Measurements from ENCODE around the gene COMMD2.

The COMMD2 gene

DNA sequence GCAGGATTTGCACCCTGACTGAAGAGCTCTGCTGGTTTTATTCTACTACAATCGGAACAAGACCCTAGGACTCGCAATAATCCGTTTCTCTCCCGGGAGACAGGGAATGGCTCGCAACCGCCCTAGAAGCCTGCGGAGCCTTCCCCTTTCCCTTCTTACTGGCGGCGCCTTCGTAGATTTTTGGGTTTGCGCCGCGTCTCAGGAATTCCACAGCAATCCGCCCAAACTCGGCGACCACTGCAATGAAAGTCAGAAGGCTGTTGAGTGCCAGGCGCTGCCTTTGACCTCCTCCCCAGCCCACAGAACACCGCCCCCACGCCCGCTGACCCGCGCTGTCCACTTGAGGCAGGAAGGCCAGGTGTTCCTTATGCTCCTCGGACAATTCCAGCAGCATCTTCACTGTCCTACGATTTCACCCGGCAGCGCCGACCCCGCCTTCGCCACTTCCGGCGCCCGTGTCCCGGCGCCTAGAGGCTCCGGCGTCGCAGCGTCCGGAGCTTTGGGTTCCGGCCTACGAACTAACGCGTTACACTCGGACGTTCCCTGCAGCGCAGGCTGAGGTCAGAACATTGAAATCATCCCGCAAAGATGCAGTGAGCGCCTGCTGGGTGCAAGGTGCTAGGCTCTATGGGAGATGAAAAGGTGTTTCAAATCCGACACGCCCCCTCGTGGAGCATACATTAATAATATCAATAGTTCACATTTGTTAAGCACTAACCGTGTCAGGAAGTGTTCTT, at the start of gene COMMD2:
COMMD2 (minus strand) TSS at position 439 of the 737 bp plus-strand sequence; CDS start at position 394, 45 bp downstream.
- peak; percentile 40 to 50 for DNase-seq (ENCODE audit: low read depth in 2 of 2)

DNA sequence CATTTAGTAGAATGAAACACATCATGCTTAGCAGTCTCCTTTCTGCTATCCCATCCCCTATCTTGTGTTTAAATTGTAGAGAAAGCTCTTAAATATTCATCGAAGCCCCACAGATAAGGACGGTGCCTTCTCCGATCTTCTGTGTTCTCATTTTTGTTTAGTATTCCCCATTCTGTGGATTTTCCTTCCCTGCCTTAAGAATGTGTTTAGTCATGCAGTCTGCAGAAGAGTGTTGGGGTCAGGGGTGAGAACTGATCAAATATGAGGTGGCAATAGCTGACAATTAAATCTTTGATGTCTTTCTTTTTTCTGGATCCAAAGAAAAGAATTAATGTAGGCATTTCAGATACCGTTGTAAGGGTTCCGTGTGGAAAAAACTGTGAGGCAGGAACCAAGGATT, 49.4 kb upstream of the COMMD2 start:
- DNase-seq (ENCODE audit: low read depth in 2 of 2), result no peak

DNA sequence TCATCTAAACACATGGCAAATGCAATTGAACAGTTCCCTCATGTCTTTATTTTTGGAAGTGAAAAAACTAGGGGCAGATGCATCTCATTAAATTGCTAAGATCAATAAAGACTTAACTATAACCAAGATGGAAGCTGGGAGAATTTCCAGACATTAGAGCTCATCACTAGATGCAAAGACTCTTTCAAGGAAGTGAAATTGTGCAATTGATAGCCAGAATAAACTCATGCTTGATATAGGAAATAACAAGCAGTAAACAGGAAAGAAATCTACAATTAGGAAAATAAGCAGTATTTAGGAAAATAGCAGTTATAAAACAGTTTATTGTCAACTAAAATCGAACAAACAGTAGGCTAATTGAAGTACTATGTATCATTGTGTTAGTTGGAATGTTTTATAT, 48.9 kb upstream of the COMMD2 start:
- no peak for DNase-seq (ENCODE audit: low read depth in 2 of 2)

DNA sequence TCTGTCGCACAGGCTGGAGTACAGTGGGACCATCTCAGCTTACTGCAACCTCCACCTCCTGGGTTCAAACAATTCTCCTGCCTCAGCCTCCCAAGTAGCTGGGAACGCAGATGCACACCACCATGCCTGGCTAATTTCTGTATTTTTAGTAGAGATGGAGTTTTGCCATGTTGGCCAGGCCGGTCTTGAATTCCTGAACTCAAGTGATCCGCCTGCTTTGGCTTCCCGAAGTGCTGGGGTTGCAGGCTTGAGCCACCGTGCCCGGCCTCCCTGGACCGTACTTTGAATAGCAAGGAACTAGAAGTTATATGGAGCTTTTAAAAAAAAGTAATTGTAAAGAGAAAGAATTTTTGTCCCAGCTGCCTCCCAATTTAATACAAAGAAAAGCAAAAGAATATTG, 48.4 kb upstream of the COMMD2 start:
- DNase-seq (ENCODE audit: low read depth in 2 of 2), result no peak

DNA sequence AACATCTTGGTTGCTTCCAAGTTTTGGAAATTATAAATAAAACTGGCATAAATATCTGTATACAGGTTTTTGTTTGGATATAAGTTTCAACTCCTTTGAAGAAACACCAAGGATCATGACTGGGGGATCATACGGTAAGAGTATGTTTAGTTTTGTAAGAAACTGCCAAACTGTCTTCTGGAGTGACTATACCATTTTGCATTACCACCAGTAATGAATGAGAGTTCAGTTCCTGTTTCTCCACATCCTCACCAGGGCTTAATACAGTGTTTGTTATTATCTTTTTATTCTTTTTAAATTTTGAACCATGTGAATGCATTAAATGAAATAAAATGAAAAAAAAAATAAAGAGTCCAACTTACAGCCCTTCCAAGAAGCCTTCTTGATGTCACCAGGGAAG, 43.7 kb upstream of the COMMD2 start:
- no peak for DNase-seq (ENCODE audit: low read depth in 2 of 2)

DNA sequence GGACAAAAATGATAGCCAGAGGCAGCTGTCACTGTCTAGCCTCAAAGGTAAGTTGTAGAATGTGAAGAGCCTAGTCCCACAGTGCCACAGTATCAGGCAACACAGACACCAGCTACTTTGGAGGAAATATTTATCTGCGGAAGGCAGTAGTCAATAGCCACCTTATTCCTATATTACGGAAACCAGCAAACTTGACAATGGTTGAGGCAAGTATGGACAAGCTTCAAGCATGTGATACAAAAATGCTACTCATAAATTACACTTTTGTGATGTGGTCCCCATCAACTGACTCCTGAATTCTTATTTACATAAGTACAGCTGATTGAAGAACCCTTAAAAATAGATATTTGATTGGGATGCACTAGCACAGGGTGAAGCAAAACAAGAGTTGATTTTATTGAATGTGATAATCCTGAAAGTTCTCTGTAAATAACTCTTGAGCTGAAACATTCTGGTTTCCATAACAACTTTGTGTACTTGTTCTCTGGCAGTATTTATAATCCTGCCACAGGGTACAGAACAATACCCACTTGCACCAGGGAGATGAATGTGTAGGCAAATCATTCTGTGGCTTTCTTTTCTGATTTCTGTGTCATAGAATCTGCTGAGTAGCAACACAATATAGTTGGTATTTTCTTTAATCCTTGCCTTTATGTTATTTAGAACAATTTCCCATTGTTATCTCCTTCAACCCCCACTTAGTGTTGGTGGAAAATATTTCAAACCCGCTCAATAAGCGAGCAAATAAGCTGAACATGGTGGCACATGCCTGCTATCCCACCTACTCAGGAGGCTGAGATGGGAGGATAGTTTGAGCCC, 40.4 kb upstream of the COMMD2 start, which contains the start of gene ANKUB1:
ANKUB1 (minus strand) TSS at position 103 of the 819 bp plus-strand sequence. CDS start 188 bp downstream, outside the sequence.
- no peak for DNase-seq (ENCODE audit: low read depth in 2 of 2)

DNA sequence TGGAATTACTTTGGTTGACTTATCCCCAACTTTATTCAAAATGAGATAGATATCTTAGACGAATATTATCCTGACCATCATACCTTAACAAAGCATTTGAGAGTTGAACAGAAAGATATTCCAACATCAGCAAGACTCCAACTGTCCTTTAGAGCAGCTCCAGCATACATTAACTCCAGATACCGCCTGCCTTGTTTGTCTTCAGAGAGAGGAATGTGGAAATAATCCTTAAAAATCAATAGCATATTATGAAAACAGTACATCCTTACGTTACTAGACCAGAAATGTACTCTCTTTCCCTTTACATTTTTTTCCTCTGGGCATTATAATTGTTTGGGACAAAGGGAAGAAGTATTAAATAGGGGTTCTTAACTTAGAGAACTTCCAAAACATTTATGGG, 38.4 kb upstream of the COMMD2 start:
- no peak for DNase-seq (ENCODE audit: low read depth in 2 of 2)

DNA sequence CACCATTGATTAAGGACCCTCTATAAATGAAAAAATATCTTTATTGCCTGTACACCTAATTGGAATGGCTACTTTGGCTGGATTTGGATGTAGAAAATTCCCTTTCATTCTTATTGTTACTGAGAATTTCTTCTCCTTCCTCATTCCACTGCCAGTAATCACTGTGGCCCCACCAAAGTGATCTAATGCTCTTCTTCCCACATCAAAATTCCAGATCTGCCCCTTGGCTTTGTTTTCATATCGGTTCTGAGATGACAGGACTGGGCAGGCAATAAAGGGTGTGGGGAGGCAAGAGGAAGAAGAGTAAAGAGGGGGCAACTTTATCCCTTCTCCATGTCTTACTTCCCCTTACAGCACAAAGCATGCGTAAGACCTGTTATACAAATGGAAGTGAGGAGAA, 38.0 kb upstream of the COMMD2 start:
- no peak for DNase-seq (ENCODE audit: low read depth in 2 of 2)

DNA sequence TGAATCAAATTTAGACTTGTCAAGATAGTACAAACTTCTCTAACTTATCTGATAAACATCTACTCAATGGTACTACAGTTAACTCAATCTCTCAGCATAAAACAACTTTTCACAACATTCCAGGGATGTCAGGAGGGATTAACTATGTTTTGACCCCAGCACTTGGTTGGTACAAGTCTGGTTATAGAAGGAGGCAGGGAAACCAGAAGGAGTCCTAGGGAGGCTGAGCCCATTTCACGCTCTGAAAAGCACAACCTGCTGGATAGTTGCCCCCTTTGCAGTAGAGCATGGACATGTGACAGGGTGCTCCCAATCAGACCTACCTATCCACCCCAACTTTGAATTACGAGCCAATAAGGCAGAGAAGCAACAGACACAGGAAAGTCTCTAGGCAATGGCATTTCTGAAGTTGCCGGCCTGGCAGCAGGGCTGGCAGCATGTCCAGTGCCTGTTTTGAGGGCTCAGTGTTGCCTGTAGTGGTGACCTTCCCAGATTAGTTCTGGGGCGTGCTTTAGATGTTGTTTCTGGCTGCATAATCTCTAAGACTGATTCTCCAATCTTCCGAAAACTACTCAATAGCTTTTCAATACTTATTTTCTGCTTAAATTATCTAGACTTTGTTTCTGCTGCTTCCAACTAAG, 31.9 kb upstream of the COMMD2 start:
- DNase-seq (ENCODE audit: low read depth in 2 of 2), result no peak

DNA sequence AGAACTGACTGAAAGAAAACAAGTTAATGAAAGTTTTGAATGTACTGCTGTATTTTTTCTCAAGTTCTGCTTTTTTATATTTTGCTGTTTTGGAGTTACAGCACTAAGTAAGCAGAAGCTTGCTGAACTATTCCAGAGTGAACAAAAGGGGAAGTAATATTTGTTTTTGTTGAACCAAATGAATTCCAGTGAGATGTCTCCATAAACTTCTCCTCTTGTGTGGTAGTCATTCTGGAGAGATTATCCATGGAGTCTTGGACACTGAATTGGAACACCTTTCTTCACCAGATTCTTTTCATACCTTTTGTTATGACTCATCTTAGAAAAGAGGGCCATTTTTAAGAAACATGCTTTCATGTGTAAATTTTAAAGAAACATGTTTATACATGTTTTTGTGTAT, 31.3 kb upstream of the COMMD2 start:
- no peak for DNase-seq (ENCODE audit: low read depth in 2 of 2)

DNA sequence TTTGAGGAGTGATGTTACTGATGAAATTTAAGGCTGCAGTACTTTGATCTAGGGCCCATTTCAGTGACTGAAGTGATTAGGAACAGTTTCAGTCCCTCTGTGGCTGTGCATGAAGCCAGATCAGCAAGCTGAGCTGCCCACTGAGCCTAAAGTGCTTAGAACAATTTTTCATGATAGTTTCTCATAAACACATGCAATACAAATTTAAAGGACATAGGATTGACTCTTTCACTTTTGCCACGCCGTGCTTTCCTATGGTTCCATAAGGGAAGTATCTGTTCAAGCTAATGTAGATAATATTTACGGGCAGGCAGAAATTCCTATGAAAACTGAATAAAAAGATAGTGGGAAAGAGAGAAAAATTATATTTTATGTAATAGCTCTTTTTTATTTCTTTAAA, 29.5 kb upstream of the COMMD2 start:
- DNase-seq (ENCODE audit: low read depth in 2 of 2), result no peak

DNA sequence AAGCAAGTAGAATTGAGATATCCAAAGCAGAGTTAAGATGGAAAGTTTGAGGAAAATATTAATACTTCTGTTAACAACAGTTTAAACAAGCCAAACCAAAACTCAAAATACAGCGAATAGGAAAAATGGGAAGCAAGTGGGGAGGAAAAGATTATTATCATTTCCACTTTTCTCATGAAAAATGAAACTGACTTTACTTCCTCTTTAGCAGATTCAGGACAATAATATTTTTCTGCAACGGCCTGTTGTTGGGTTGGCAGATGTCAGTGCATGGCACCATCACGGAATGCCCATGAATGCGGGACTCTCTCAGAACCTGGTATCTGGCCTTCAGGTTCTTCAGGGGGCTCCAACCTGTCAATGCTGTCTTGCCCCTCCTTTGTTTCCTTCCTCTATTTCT, 28.9 kb upstream of the COMMD2 start:
- no peak for DNase-seq (ENCODE audit: low read depth in 2 of 2)

DNA sequence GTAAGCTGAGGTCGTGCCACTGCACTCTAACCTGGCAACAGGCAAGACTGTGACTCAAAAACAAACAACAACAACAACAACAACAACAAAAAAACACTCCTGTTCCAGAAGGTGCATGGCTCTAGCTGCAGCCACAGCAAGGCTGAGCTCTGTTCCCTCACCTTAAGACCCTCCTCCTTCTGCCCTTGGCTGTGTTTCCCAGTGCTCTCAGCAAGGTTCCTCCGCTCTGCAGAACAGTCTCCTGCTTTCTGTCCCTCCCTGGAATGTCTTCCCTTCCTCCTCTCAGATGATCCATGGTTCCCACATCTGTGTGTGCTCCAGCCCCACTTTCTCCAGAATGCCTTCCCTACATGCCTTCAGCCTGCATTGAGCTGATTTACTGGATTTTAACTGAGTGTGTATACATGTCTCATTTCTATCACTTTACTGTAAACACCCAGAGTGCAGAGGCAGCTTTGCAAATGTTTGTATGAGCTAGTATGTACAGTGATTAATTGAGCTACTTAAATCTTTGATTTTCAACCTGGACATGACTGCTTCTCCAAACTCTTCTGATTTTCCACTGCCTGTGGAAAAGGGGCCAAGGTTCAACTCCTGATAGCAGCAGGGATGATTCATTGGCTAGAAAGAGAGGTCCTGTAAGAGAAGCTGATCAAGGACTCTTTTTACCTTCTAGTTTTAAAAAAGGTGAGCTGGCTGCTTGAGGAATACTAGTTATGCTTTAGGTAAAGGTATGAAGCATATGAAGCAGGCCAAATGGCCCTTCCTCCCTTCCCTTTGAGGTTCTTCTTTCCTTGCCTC, 25.3 kb upstream of the COMMD2 start:
- DNase-seq (ENCODE audit: low read depth in 2 of 2), result no peak

DNA sequence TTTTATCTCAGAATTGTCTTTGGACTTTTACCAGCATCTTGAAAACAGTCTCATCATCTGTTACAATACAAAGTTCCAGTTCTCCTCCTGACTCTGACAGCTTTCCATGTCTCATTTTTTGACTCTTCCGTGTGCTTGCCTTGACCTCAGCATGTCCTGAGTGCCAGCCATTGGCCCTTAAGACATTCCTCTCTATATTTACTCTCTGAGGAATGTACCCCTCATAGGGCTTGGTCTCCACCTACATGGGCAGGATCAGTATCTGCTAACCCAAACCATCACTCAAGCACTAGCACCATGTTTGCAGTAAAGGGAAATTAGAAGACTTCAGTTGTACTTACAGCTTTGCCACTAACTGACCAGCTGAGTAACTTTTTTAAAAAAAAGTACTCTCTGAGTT, 23.9 kb upstream of the COMMD2 start:
- DNase-seq (ENCODE audit: low read depth in 2 of 2), result no peak

DNA sequence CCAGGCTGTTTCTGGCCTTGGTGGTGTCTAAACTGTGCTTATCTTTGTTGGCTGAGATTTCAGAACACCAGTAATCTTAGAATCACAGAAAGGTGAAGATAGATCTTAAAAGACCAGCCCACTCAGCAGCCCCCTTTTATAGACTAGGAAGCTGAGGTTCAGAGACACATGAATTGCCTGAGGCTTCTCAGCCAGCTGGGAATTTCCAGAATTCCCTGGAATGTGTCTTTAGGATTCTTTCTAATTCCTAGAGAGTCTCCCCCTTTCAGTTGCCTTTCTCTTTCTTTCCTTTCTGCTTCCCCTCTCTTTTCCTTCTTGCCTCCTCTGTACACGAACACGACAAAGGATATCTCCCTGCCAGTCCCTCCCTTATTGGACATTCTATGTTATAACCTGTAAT, 20.6 kb upstream of the COMMD2 start:
- DNase-seq (ENCODE audit: low read depth in 2 of 2), result no peak

DNA sequence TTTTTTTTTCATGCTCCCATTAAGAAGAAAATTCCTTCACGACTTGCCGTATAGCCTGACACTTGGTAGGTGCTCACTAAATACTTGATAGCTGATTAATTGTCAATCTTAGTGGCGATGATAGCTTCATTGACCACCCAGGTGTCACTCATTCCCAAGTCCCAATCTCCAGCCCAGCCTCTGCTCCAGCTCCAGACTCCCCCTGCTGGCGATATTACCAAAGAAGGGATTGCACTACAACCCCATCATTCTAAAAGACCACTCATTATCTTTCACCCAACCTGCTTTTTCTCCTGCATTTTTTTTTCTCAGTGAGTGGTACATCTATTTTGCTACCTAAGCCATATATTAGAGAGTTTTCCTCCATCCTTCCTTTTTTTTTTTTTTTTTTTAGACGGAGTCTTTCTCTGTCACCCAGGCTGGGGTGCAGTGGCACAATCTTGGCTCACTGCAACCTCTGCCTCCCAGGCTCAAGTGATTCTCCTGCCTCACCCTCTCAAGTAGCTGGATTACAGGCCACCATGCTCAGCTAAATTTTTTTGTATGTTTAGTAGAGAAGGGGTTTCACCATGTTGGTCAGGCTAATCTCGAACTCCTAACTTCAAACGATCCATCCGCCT, 19.5 kb upstream of the COMMD2 start:
- DNase-seq (ENCODE audit: low read depth in 2 of 2), result peak in 1 of 2 donors; percentile 10

DNA sequence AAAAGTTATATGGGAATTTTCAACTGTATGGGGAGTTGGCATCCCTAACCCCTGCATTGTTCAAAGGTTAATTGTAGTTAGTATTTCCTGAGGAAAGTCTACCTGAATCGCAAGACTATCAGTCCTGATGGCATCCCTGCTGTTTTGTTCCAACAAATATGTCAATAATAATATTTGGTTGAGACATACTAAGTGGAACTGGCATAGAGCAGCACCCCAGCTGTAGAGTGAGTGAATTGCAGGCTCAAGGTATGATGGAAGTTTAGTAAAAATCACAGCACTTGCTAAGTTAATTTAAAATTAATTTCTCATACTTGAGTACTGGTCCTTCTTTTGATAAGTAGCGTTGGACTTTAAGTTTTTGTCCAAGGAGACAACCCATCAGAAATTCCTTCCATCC, 18.0 kb upstream of the COMMD2 start:
- DNase-seq (ENCODE audit: low read depth in 2 of 2), result no peak

DNA sequence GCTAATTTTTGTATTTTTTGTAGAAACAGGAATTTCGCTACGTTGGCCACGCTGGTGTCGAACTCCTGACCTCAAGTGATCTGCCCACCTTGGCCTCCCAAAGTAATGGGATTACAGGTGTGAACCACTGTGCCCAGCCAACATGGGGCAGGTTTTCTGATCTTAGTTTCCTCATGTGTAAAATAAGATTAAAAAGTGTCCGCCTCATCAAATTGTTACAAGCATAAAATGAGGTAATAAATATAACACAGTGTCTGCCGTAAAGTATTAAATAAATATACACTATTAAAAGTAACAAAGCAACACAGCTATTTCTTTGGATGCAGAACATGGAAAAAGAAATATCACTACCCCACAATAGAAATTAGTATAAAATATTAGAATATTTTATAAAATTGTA, 16.4 kb upstream of the COMMD2 start:
- no peak for DNase-seq (ENCODE audit: low read depth in 2 of 2)

DNA sequence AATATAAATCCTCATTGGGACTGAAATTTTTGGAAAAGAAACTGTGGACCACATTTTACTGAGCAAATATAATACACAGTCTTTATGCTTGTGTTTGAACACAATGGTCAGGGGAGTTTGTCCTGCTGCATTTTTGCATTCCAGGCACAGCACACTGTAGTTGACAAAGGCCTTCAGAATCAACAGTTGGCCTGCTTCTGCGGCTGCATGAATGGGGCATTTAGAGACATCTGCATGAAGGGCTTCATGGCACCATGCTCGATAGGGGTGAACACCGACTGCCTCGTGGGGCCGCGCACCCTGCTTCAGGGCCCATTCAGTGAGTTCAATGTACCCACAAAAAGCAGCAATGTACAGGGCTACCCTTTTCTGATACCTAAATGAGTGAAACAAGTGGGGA, 15.4 kb upstream of the COMMD2 start:
- DNase-seq (ENCODE audit: low read depth in 2 of 2), result no peak

DNA sequence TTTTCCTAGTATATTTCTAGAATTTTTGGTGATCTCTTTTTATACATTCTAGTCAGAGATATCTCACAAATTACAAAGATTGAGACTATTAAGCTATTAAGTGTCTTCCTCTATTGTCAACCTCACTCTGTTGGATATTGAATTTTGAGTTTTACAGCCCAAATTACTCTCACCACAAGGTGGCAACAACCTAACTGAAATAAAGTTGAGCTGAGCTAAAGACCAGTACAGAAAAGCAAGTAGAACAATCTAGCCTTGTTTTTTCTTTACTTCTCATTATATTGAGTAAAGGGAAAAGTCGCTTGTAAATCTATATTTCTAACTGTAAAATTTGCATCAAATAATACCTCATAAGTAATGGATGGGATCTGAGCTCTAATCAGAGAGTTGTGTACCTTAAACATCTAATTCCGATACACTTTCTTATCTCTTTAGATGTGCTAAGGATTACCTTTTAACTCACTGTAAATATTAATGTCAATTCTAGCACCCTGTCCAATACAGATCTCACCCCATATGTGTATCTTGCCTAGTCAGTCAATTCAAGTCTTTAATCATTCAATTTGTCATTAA, 13.6 kb upstream of the COMMD2 start:
- DNase-seq (ENCODE audit: low read depth in 2 of 2), result no peak

DNA sequence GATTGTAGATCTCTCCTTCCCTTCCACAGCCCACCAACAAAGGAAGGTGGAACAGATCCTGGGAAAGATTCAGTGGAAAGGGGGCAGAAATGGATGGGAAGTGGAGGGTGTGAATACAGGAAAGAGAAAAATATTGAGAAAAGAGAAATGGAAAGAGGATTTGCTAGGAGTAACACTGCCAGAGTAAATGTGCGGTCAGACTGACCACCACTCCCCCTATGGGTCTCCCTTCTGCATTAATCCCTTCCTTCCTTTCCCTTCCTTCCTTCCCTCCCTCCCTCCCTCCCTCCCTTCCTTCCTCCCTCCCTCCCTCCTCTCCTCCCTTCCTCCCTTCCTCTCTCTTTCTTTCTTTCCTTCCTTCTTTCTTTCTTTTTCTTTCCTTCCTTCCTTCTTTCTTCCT, 12.0 kb upstream of the COMMD2 start:
- no peak for DNase-seq (ENCODE audit: low read depth in 2 of 2)

Data from stimulated activated CD8-positive, alpha-beta memory T cell treated with anti-CD3 and anti-CD28 coated beads, Interleukin-7, amount 100 ng/mL, for 1 hour (primary cell).